ENCODE data around the gene PSMD13.

PSMD13 gene

GRCh38 chr11:298406-299065, 61.8 kb downstream of the PSMD13 start:
- no peak overlapping the region for H3K27ac ChIP-seq

GRCh38 chr11:299081-299891, 62.5 kb downstream of the PSMD13 start, which contains the start of gene IFITM5:
Gene IFITM5 (minus strand): TSS chr11:299526. CDS start chr11:299490, 36 bp downstream.
- peaks cover 7% of the 10 kb centered on the region for H3K36me3 ChIP-seq
- peaks cover 60% of the 10 kb centered on the region for H3K27me3 ChIP-seq
- no peaks in the 10 kb centered on the region for H3K4me1 ChIP-seq (ENCODE audit: control insufficient read depth in 1 of 2, insufficient read depth in 1 of 2, low read depth in 1 of 2, low read length in 1 of 2)
- no peak for TF ChIP-seq CTCF (IDR thresholded peaks at IDR 0.05)
- H3K9me3 ChIP-seq: no peaks in the 10 kb centered on the region
- H3K27ac ChIP-seq: peak within 1 kb of the TSS; percentile 20
- H3K4me3 ChIP-seq (ENCODE audit: low read depth in 1 of 2, low read length in 1 of 2): no peak within 1 kb of the TSS

More at GRCh38 chr11:298406-299065, 61.8 kb downstream of the PSMD13 start:
- Histone ChIP-seq H3K27me3 (peaks cover 55% of the 10 kb centered on the region), H3K4me3 (ENCODE audit: low read depth in 1 of 2, low read length in 1 of 2) (no peak overlapping the region), H3K9me3 (no peaks in the 10 kb centered on the region), H3K36me3 (peaks cover 14% of the 10 kb centered on the region), H3K4me1 (ENCODE audit: control insufficient read depth in 1 of 2, insufficient read depth in 1 of 2, low read depth in 1 of 2, low read length in 1 of 2) (no peaks in the 10 kb centered on the region)
- TF ChIP-seq CTCF (IDR thresholded peaks at IDR 0.05): no peak

- TF ChIP-seq CTCF (IDR thresholded peaks at IDR 0.05): no peak
- no peak overlapping the region for H3K4me3 ChIP-seq (ENCODE audit: low read depth in 1 of 2, low read length in 1 of 2)
Observed at GRCh38 chr11:299951-300735, 63.4 kb downstream of the PSMD13 start.

More at GRCh38 chr11:299951-300735, 63.4 kb downstream of the PSMD13 start:
- Histone ChIP-seq H3K4me1 (ENCODE audit: control insufficient read depth in 1 of 2, insufficient read depth in 1 of 2, low read depth in 1 of 2, low read length in 1 of 2) (peaks cover 2 to 4% of the 10 kb centered on the region in 2 experiments), H3K27me3 (peaks cover 60% of the 10 kb centered on the region), H3K27ac (peak overlapping the region; percentile 20), H3K36me3 (no peaks in the 10 kb centered on the region), H3K9me3 (no peaks in the 10 kb centered on the region)
